Activated naive CD4-positive, alpha-beta T cell treated with anti-CD3 and anti-CD28 coated beads for 36 hours (primary cell): ENCODE measurements around the gene CCDC69. TPM values are rescaled to one million over a fixed set of nuclear protein-coding genes. Genes with fewer than 3 reads are reported as not detected.

Experiments used
- CTCF ChIA-PET: fragments of 350-600 bp; sonication (Branson Sonifier 250); formaldehyde crosslinking; loops from one replicate; lab custom pipeline; 2021; ENCODE audit warnings: antibody characterized with exemption; lab: Charles Lee
- DNase-seq: peaks from one replicate; pipeline ENCODE4 v3.0.0-alpha.2; 2020
- H3K27ac Mint-ChIP-seq: one replicate; pipeline ENCODE4 v1.8.0; 2021; ENCODE audit warnings: mild to moderate bottlenecking, mixed read lengths
- H3K27me3 Mint-ChIP-seq: one replicate; pipeline ENCODE4 v1.8.0; 2021; ENCODE audit warnings: low read depth, mixed read lengths
- H3K36me3 Mint-ChIP-seq: one replicate; pipeline ENCODE4 v1.8.0; 2021; ENCODE audit warnings: low read depth, mixed read lengths
- H3K4me1 Mint-ChIP-seq: one replicate; pipeline ENCODE4 v1.8.0; 2021; ENCODE audit warnings: low read depth, mixed read lengths
- H3K4me3 Mint-ChIP-seq: one replicate; pipeline ENCODE4 v1.8.0; 2021; ENCODE audit warnings: mild to moderate bottlenecking, moderate library complexity, mixed read lengths
- H3K9me3 Mint-ChIP-seq: one replicate; pipeline ENCODE4 v1.8.0; 2021; ENCODE audit warnings: mixed read lengths
- intact Hi-C: fragments of 100-400 bp; cut with micrococcal nuclease; formaldehyde crosslinking; loops from one replicate; pipeline ENCODE4 v1.15.1; 2023
- total RNA-seq, 2 experiments: library from RNA; stranded (reverse); gene quantifications; one replicate each; pipeline ENCODE4 v1.2.3, GENCODE V29; 2021

CCDC69 gene
- total RNA-seq, 2 experiments from 2014 or later, result 15.5 to 18.5 TPM

DNA sequence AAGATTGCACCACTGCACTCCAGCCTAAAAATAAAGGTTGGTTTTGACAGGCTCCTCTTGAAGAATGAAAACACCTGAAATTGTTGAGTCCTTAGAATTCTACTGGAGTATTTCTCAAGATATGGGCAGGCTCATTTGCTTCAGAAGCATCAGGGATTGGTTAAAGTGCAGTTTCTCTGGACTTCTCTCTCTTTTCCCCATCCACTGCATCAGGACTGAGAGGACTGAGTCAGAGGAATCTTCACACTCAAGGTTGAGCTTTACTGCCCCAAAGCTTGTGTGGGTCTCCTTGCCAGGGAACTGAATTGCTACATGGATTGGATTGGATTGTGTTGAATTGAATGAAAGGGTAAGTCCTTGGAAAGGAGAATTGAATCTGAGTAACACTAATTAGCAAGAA is 7.5 kb upstream of the CCDC69 start:
- Mint-ChIP-seq H3K27me3 (no peaks in the 10 kb centered on the region), H3K9me3 (no peaks in the 10 kb centered on the region), H3K27ac (no peak overlapping the region), H3K4me3 (no peak overlapping the region), H3K36me3 (no peaks in the 10 kb centered on the region), H3K4me1 (peaks cover 14% of the 10 kb centered on the region)
- CTCF ChIA-PET, result interaction anchor here (0.8 to 2.1 kb wide), 3 partner anchors 66 to 117 kb away, joined by 3 to 7 read pairs (median 3); no protein-coding TSS in a partner anchor
- intact Hi-C loops, result no loop called here
- DNase-seq, result no peak

DNA sequence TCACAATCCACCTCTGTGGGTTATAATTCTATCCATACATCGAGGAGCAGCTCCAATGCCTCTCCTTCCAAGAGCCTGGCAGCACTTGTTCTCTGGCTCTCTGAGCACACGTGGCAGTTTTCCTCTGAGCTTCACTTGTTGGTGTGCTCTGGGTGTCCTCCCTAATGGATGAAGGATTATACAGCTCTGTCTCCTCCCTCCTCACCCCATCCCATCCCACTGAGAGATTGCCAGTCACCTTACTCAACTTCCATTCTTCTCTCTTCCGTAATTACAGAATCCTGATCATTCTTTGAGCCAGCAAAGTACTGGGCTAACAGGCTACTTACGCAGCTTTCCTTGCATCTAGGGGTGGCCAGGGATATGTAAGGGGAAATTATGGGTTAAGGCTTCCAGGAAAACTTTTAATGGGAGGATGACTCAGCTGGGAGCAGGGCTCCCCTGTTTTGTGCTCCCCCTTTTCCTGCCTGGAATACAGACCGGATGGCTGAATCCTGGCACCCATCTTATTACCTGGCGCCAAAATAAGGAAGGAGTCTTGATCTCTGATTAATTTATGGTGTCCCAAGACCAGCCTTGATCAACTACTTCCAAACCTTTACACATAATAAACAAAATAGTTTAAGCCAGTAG is 6.3 kb upstream of the CCDC69 start:
- no peak for DNase-seq
- CTCF ChIA-PET, result interaction anchor here (0.8 to 3.9 kb wide), 5 partner anchors 10 to 119 kb away, joined by 3 to 39 read pairs (median 5); no protein-coding TSS in a partner anchor
- intact Hi-C loops, result no loop called here
- H3K9me3 Mint-ChIP-seq, result no peaks in the 10 kb centered on the region
- H3K4me3 Mint-ChIP-seq, result no peak overlapping the region
- no peaks in the 10 kb centered on the region for H3K36me3 Mint-ChIP-seq
- no peaks in the 10 kb centered on the region for H3K27me3 Mint-ChIP-seq
- H3K4me1 Mint-ChIP-seq, result peaks cover 16% of the 10 kb centered on the region
- no peak overlapping the region for H3K27ac Mint-ChIP-seq

DNA sequence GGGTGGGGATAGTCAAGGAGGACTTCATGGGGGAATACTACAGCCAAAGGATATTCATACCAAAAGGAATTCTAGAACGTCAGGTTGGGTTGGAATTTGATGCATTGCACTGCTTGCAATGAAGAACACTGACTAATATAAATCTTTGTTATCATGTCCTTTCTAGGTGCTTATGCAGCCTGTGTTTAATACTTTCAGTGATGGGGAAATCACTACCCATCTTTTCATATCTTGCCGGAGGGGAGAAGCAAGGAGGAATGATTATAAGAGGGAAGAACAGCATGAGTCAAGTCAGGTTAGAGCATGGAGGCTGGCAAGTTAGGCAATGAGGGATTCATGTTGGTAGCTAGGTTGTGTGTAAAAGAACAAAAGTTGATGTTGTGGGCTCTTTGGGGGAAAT is 5.1 kb upstream of the CCDC69 start:
- no peak overlapping the region for H3K27ac Mint-ChIP-seq
- H3K4me3 Mint-ChIP-seq, result no peak overlapping the region
- peaks cover 16% of the 10 kb centered on the region for H3K4me1 Mint-ChIP-seq
- no peak for DNase-seq
- intact Hi-C loops, result no loop called here
- CTCF ChIA-PET, result interaction anchor here (3.9 kb wide), 1 partner anchor 11 kb away, joined by 39 read pairs; no protein-coding TSS in a partner anchor
- H3K9me3 Mint-ChIP-seq, result no peaks in the 10 kb centered on the region
- no peaks in the 10 kb centered on the region for H3K36me3 Mint-ChIP-seq
- no peaks in the 10 kb centered on the region for H3K27me3 Mint-ChIP-seq

DNA sequence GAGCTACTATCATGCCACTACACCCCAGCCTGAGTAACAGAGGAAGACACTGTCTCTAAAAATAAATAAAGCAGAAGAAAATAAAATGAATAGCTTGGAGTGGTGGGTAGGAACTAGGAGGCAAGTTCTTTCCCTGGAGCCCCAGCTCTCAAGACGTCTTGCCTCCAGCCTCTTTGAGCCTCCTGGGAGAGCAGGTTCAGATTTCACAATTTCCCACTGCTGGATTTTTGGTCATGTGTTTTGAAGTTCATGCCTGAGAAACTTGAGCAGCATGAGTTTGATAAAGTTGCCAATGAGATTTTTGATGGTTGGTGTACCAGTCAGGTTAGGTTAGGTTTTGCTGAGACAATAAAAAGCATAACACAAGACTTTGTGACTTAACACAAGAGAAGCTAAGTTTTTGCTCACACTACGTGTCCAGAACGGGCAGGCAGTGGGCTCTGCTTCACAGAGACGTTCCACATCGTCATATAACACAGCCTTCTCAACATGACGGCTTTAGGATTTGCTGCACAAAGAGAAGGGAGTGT is 4.1 kb upstream of the CCDC69 start:
- CTCF ChIA-PET, result interaction anchor here (1.1 to 3.9 kb wide), 3 partner anchors 12 to 102 kb away, joined by 3 to 39 read pairs (median 3); no protein-coding TSS in a partner anchor
- Mint-ChIP-seq H3K9me3 (no peaks in the 10 kb centered on the region), H3K36me3 (no peaks in the 10 kb centered on the region), H3K4me1 (peaks cover 17% of the 10 kb centered on the region), H3K27me3 (no peaks in the 10 kb centered on the region), H3K4me3 (no peak overlapping the region), H3K27ac (no peak overlapping the region)
- intact Hi-C loops, result no loop called here
- no peak for DNase-seq

DNA sequence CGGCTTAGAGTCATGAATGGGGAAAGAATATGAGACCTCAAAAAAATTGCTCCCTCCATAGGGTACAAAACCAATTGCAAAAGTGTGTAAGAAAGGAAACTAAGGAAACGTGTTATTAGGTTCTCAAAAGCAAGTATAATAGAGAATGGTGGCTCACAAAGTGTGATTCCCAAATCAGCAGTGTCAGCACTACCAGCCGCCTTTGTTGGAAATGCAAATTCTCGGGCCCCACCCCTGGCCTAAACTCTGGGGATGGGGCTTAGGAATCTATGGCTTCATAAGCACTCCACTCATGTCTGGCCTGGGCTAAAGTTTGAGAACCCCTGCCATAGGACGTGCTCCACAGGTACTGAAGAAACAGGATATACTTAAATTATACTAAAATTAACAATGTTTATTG is 1.6 kb upstream of the CCDC69 start:
- no peaks in the 10 kb centered on the region for H3K9me3 Mint-ChIP-seq
- peak overlapping the region; percentile 80 for H3K27ac Mint-ChIP-seq
- no peak for DNase-seq
- H3K4me1 Mint-ChIP-seq, result peaks cover 40% of the 10 kb centered on the region
- intact Hi-C loops, result loop anchor here (2.0 kb wide), 3 partner anchors 15 to 91 kb away; no protein-coding TSS in a partner anchor
- CTCF ChIA-PET, result interaction anchor here (0.6 kb wide), 1 partner anchor 37 kb away, joined by 3 read pairs; no protein-coding TSS in a partner anchor
- H3K4me3 Mint-ChIP-seq, result no peak overlapping the region
- peaks cover 7% of the 10 kb centered on the region for H3K36me3 Mint-ChIP-seq
- H3K27me3 Mint-ChIP-seq, result no peaks in the 10 kb centered on the region

DNA sequence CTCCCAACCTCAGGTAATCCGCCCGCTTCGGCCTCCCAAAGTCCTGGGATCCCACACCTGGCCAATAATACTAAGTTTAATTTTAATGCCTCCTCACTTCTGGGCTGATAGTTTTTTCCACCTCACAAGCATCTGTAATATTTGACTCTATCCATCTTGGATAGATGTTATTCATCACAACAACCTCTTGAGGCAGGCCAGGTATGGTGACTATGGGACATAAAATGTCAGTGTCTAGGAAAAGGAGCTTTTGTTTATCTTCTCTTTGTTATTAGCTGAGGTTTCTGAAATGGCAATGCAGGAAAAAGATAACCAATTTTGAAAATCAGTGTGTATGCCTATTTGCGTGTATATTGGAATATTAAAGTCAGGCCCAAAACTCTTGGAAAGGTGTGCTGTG is 1.2 kb upstream of the CCDC69 start:
- peaks cover 44% of the 10 kb centered on the region for H3K4me1 Mint-ChIP-seq
- H3K27me3 Mint-ChIP-seq, result no peaks in the 10 kb centered on the region
- no peaks in the 10 kb centered on the region for H3K9me3 Mint-ChIP-seq
- CTCF ChIA-PET, result interaction anchor here (0.6 to 0.7 kb wide), 2 partner anchors 37 to 40 kb away, joined by 3 read pairs; no protein-coding TSS in a partner anchor
- no peak overlapping the region for H3K4me3 Mint-ChIP-seq
- intact Hi-C loops, result loop anchor here (2.0 kb wide), 3 partner anchors 14 to 92 kb away; no protein-coding TSS in a partner anchor
- H3K27ac Mint-ChIP-seq, result peak overlapping the region; percentile 80
- DNase-seq, result no peak
- H3K36me3 Mint-ChIP-seq, result peaks cover 7% of the 10 kb centered on the region

DNA sequence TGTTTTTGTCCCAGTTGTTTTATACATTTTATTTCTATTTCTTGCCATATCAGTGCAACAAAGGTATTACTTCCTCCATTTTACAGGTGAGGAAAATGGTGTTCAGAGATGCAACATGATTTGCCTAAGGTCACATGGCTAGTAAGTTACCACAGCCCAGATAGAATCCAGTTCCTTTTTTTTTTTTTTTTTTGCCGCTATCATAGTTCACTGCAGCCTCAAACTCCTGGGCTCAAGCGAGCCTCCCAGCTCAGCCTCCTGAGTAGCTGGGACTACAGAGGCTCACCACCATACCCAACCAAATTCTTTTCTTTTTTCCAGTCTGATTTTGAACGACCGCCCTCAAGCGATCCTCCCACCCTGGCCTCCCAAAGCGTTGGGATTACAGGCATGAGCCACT is 480 bp upstream of the CCDC69 start:
- H3K36me3 Mint-ChIP-seq, result peaks cover 7% of the 10 kb centered on the region
- intact Hi-C loops, result loop anchor here (1.0 to 5.0 kb wide), 6 partner anchors 10 to 223 kb away; partner anchors contain the start of gene SLC36A1
- no peak for DNase-seq
- CTCF ChIA-PET, result interaction anchor here (0.6 to 2.2 kb wide), 13 partner anchors 10 to 98 kb away, joined by 3 to 19 read pairs (median 5); partner anchors contain the start of genes ANXA6 and GM2A
- H3K27me3 Mint-ChIP-seq, result no peaks in the 10 kb centered on the region
- peak overlapping the region; percentile 93 for H3K27ac Mint-ChIP-seq
- peaks cover 49% of the 10 kb centered on the region for H3K4me1 Mint-ChIP-seq
- peak overlapping the region; percentile 85 for H3K4me3 Mint-ChIP-seq
- no peaks in the 10 kb centered on the region for H3K9me3 Mint-ChIP-seq

DNA sequence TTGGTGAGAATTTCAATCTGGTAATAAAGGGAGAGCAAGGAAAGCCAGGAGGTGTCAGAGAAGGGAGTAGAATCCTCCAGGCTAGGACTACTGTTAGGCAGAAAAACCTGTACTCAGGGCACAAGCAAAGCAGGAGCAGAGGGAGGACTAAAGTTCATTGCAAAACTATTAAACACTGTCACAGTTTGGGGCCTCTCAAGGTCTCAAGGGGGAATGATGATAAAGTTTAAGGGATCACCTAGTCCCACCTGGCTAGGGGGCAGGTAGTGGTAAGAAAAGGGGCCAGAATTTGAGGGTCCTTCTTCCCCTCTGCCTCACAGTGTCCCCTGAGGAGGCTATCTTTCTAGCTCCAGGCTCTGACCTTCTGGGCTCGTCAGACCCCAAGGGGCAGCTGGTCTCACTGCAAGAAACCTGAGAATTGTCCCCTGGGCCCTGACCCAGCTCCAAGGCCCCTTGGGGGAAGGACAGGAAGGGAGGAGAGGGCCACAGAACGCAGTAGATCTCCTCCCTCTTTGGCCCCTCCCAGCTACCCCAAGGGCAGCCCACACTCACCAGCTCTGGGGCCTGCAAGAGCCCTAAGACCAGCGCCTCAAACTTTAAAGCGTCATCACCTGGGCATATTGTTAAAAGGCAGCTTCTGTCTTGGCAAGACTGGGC is 974 bp downstream of the CCDC69 start:
- Mint-ChIP-seq H3K27me3 (no peaks in the 10 kb centered on the region), H3K36me3 (peaks cover 7% of the 10 kb centered on the region), H3K4me3 (peak overlapping the region; percentile 85), H3K9me3 (no peaks in the 10 kb centered on the region), H3K4me1 (peaks cover 64% of the 10 kb centered on the region), H3K27ac (peak overlapping the region; percentile 93)
- intact Hi-C loops, result loop anchor here (1.0 to 5.0 kb wide), 2 partner anchors 9 to 224 kb away; partner anchors contain the start of gene SLC36A1
- CTCF ChIA-PET, result interaction anchor here (0.9 to 2.2 kb wide), 14 partner anchors 9 to 81 kb away, joined by 3 to 19 read pairs (median 4); partner anchors contain the start of genes ANXA6 and GM2A
- DNase-seq, result peak; percentile 70

DNA sequence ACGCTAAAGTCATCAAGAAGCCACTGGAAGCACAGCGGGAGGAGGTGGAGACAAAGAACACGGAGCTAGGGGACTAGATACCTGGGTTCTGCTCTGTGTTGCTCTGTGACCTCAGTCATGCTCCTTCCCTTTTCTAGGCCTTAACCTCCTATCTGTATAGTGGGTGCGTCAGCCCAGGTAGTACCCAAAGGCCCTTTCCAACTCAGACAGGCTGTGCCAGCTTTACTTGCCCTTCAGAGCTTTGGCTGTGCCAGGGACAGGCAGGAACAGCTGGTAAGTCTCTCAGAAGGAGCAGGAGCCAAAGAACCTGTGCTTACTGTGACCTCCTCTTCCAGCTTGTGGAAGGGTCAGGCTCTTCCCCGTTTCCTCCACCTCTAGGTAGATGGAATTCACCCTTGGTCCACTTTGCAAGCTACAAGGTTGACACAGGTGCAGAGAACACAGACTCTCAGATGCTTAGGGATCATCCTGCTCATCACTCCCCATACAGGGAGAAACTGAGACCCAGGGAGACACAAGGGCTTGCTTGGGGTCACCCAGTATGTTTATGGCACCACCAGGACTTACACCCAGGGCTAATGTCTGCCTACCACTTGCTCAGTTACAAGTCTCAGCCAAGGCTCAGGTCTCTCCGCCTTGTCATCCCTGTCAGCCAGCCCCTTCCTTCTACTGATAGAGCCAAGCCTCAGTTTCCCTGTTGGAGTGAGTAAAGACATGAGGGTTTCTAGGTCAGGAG is 1.7 kb downstream of the CCDC69 start:
- Mint-ChIP-seq H3K4me1 (peaks cover 71% of the 10 kb centered on the region), H3K36me3 (peaks cover 13% of the 10 kb centered on the region), H3K27me3 (no peaks in the 10 kb centered on the region), H3K9me3 (no peaks in the 10 kb centered on the region), H3K4me3 (peak overlapping the region; percentile 85), H3K27ac (peak overlapping the region; percentile 93)
- peak; percentile 35 for DNase-seq
- intact Hi-C loops, result loop anchor here (5.0 kb wide), 1 partner anchor 225 kb away; the partner anchor contains the start of gene SLC36A1
- CTCF ChIA-PET, result interaction anchor here (0.8 to 2.2 kb wide), 6 partner anchors 25 to 96 kb away, joined by 3 to 13 read pairs (median 4); partner anchors contain the start of gene GM2A

DNA sequence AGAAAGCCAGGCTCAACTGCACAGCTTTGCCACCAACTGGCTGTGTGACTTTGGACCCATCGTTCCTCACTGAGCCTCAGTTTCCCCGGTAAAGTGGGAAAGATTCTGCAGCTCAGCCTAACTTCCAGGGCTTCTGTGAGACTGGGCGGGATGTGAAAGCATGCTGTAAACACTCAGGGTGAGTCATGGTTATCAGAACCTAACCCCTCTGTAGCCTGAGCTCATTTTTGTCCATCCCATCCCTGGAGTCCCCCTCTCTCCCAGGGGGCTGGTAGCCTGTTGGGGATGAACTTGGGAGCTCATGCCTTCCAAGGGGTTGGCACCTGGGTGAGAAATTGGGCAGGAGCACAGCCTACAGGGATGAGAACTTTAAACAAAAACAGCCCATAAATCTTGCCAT is 2.3 kb downstream of the CCDC69 start:
- Mint-ChIP-seq H3K4me3 (peak overlapping the region; percentile 85), H3K27ac (peak overlapping the region; percentile 93), H3K4me1 (peaks cover 75% of the 10 kb centered on the region), H3K36me3 (peaks cover 17% of the 10 kb centered on the region), H3K9me3 (no peaks in the 10 kb centered on the region), H3K27me3 (no peaks in the 10 kb centered on the region)
- CTCF ChIA-PET, result interaction anchor here (0.8 to 1.3 kb wide), 4 partner anchors 9 to 95 kb away, joined by 3 to 4 read pairs (median 3); no protein-coding TSS in a partner anchor
- intact Hi-C loops, result loop anchor here (5.0 kb wide), 1 partner anchor 226 kb away; the partner anchor contains the start of gene SLC36A1
- DNase-seq, result peak; percentile 49

DNA sequence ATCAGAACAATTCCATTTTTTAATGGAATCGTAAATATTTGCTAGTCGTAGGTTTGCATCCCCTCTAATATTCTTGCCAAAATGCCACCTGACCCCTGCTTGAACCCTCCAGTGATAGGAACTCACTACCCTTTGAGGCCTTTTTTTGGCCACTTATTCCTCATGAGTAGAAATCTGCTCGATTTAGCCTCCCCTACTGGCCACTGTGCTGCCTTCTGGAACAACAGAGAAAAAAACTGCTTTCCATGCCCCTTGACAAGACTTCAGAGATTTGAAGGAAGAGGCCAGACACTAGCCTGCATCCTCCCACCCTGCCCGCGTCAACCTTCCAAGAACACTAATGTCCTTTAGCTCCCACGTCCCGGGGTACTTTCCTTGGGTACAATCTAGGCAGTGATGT is 4.1 kb downstream of the CCDC69 start:
- Mint-ChIP-seq H3K4me3 (no peak overlapping the region), H3K36me3 (peaks cover 24% of the 10 kb centered on the region)

More for the DNA sequence above, 4.1 kb downstream of the CCDC69 start:
- CTCF ChIA-PET, result interaction anchor here (0.6 to 1.0 kb wide), 3 partner anchors 13 to 138 kb away, joined by 3 to 4 read pairs (median 3); no protein-coding TSS in a partner anchor
- peak overlapping the region; percentile 27 for H3K27ac Mint-ChIP-seq
- H3K4me1 Mint-ChIP-seq, result peaks cover 79% of the 10 kb centered on the region
- DNase-seq, result no peak
- intact Hi-C loops, result loop anchor here (5.0 kb wide), 1 partner anchor 228 kb away; the partner anchor contains the start of gene SLC36A1
- no peaks in the 10 kb centered on the region for H3K9me3 Mint-ChIP-seq
- no peaks in the 10 kb centered on the region for H3K27me3 Mint-ChIP-seq
